IMR-90 (cell line): ENCODE data around the gene SSBP3.

Source experiments
- POLR2A ChIP-seq: IDR thresholded peaks from 2 replicates; pipeline ENCODE4 v1.6.1; 2012; ENCODE audit warnings: mild to moderate bottlenecking, low read depth, low read length
- RAD21 ChIP-seq: IDR thresholded peaks from 2 replicates; pipeline ENCODE4 v1.6.1; 2012; ENCODE audit warnings: low read length, improper control_type of control experiment
- SMC3 ChIP-seq: fragments of 150-350 bp; IDR thresholded peaks from 2 replicates; pipeline ENCODE4 v1.6.1; 2016; ENCODE audit warnings: low read depth, mild to moderate bottlenecking, antibody characterized with exemption, low read length, moderate library complexity
- TF ChIP-seq, protein P1 (sequence below): conservative IDR thresholded peaks from 2 replicates; pipeline ENCODE4 v1.5.1; 2012; ENCODE audit warnings: mild to moderate bottlenecking, low read depth, low read length, improper control_type of control experiment

- TF ChIP-seq POLR2A (no peak), SMC3 (no peak), RAD21 (no peak)
- TF ChIP-seq, protein P1, sequence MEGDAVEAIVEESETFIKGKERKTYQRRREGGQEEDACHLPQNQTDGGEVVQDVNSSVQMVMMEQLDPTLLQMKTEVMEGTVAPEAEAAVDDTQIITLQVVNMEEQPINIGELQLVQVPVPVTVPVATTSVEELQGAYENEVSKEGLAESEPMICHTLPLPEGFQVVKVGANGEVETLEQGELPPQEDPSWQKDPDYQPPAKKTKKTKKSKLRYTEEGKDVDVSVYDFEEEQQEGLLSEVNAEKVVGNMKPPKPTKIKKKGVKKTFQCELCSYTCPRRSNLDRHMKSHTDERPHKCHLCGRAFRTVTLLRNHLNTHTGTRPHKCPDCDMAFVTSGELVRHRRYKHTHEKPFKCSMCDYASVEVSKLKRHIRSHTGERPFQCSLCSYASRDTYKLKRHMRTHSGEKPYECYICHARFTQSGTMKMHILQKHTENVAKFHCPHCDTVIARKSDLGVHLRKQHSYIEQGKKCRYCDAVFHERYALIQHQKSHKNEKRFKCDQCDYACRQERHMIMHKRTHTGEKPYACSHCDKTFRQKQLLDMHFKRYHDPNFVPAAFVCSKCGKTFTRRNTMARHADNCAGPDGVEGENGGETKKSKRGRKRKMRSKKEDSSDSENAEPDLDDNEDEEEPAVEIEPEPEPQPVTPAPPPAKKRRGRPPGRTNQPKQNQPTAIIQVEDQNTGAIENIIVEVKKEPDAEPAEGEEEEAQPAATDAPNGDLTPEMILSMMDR: no peak
Observed at GRCh38 chr1:54353959-54354358, 52.2 kb downstream of the SSBP3 start.
